Ishikawa (cell line): ENCODE measurements around the gene NAGLU.

Source experiments
- CEBPB ChIP-seq: IDR thresholded peaks from 2 replicates; pipeline ENCODE4 v1.6.1; 2012
- CREB1 ChIP-seq: IDR thresholded peaks from 2 replicates; pipeline ENCODE4 v1.6.1; 2012; ENCODE audit warnings: low read depth
- EGR1 ChIP-seq: IDR thresholded peaks from 2 replicates; pipeline ENCODE4 v1.6.1; 2012
- EP300 ChIP-seq: IDR thresholded peaks from 2 replicates; pipeline ENCODE4 v1.6.1; 2012; ENCODE audit warnings: borderline replicate concordance
- FOXM1 ChIP-seq: IDR thresholded peaks from 2 replicates; pipeline ENCODE4 v1.6.1; 2012; ENCODE audit warnings: low read depth, borderline replicate concordance
- MAX ChIP-seq: IDR thresholded peaks from 2 replicates; pipeline ENCODE4 v1.6.1; 2012
- NFIC ChIP-seq: IDR thresholded peaks from 2 replicates; pipeline ENCODE4 v1.6.1; 2012
- RAD21 ChIP-seq: IDR thresholded peaks from 2 replicates; pipeline ENCODE4 v1.6.1; 2012; ENCODE audit warnings: low read depth
- REST ChIP-seq: IDR thresholded peaks from 2 replicates; pipeline ENCODE4 v1.6.1; 2012; ENCODE audit warnings: low read depth, mild to moderate bottlenecking
- TAF1 ChIP-seq: IDR thresholded peaks from 2 replicates; pipeline ENCODE4 v1.6.1; 2012; ENCODE audit warnings: low read depth, mild to moderate bottlenecking
- TCF12 ChIP-seq: IDR thresholded peaks from 2 replicates; pipeline ENCODE4 v1.6.1; 2012; ENCODE audit warnings: low read depth
- TEAD4 ChIP-seq: IDR thresholded peaks from 2 replicates; pipeline ENCODE4 v1.6.1; 2012
- USF1 ChIP-seq: IDR thresholded peaks from 2 replicates; pipeline ENCODE4 v1.6.1; 2012
- YY1 ChIP-seq: IDR thresholded peaks from 2 replicates; pipeline ENCODE4 v1.6.1; 2012; ENCODE audit warnings: low read depth
- ZBTB7A ChIP-seq: IDR thresholded peaks from 2 replicates; pipeline ENCODE4 v1.6.1; 2012; ENCODE audit warnings: low read depth

NAGLU gene

GRCh38 chr17:42555122-42555622 lies 19.1 kb downstream of the NAGLU start:
- TF ChIP-seq RAD21 = no peak
- no peak for TF ChIP-seq CREB1

- TF ChIP-seq REST (no peak), USF1 (no peak), TEAD4 (no peak), NFIC (no peak), YY1 (no peak), TCF12 (no peak), MAX (no peak), ZBTB7A (no peak), TAF1 (no peak), EP300 (no peak), RAD21 (no peak), FOXM1 (no peak), CEBPB (no peak), EGR1 (no peak), CREB1 (no peak)
Measured at GRCh38 chr17:42559075-42559474, 23.0 kb downstream of the NAGLU start.

- no peak for TF ChIP-seq USF1
- TF ChIP-seq REST = no peak
- TF ChIP-seq TEAD4 = no peak
- no peak for TF ChIP-seq YY1
- TF ChIP-seq NFIC = no peak
- no peak for TF ChIP-seq EP300
- no peak for TF ChIP-seq ZBTB7A
- no peak for TF ChIP-seq TAF1
- TF ChIP-seq RAD21 = no peak
- no peak for TF ChIP-seq MAX
- no peak for TF ChIP-seq FOXM1
- TF ChIP-seq EGR1 = no peak
- no peak for TF ChIP-seq CREB1
- TF ChIP-seq CEBPB = no peak
- no peak for TF ChIP-seq TCF12
Measured at GRCh38 chr17:42560246-42560645, 24.2 kb downstream of the NAGLU start.

GRCh38 chr17:42561897-42562387 lies 25.9 kb downstream of the NAGLU start, which contains the start of gene COASY:
COASY (plus strand) TSS chr17:42562148; CDS start chr17:42562623, 475 bp downstream.
- TF ChIP-seq EP300 (no peak), YY1 (peak; percentile 62), MAX (peak; percentile 88), NFIC (no peak), TEAD4 (peak; percentile 42; the same call in 1 of the 2 replicates), REST (no peak), FOXM1 (no peak), TAF1 (peak; percentile 74; the same call in 1 of the 2 replicates), EGR1 (no peak), CEBPB (0 out of 2 replicates have a peak, but pooled peaks have one; percentile 36), USF1 (0 out of 2 replicates have a peak, but pooled peaks have one; percentile 20), ZBTB7A (no peak), CREB1 (no peak), RAD21 (no peak), TCF12 (peak; percentile 51; the same call in 1 of the 2 replicates)
